HEK293 (cell line): ENCODE data around the gene PSMD5.

ENCODE experiments used
- BCL11A ChIP-seq: fragments of 450-650 bp; formaldehyde crosslinking; IDR thresholded peaks from 2 replicates; pipeline ENCODE4 v1.5.1; 2016; ENCODE audit warnings: low read depth, missing biosample characterization, missing genetic modification characterization
- CTCF ChIP-seq: fragments of 450-650 bp; formaldehyde crosslinking; IDR thresholded peaks from 2 replicates; pipeline ENCODE4 v1.5.1; 2016; ENCODE audit warnings: missing biosample characterization, missing genetic modification characterization
- KLF17 ChIP-seq: fragments of 450-650 bp; formaldehyde crosslinking; IDR thresholded peaks from 2 replicates; pipeline ENCODE4 v1.5.1; 2016; ENCODE audit warnings: missing biosample characterization, missing genetic modification characterization
- PRDM1 ChIP-seq: fragments of 450-650 bp; formaldehyde crosslinking; IDR thresholded peaks from 2 replicates; pipeline ENCODE4; 2016; ENCODE audit warnings: missing biosample characterization, missing genetic modification characterization
- REST ChIP-seq: fragments of 450-650 bp; formaldehyde crosslinking; IDR thresholded peaks from 2 replicates; pipeline ENCODE4 v1.5.1; 2016; ENCODE audit warnings: missing biosample characterization, missing genetic modification characterization
- SP2 ChIP-seq: fragments of 450-650 bp; formaldehyde crosslinking; IDR thresholded peaks from 2 replicates; pipeline ENCODE4 v1.5.1; 2016; ENCODE audit warnings: missing biosample characterization, missing genetic modification characterization
- ZBTB8A ChIP-seq: fragments of 450-650 bp; formaldehyde crosslinking; IDR thresholded peaks from 2 replicates; pipeline ENCODE4 v1.5.1; 2016; ENCODE audit warnings: missing biosample characterization, missing genetic modification characterization
- ZNF423 ChIP-seq: fragments of 450-650 bp; formaldehyde crosslinking; IDR thresholded peaks from 2 replicates; pipeline ENCODE4 v1.5.1; 2016; ENCODE audit warnings: missing biosample characterization, missing genetic modification characterization
- ZNF600 ChIP-seq: fragments of 450-650 bp; formaldehyde crosslinking; IDR thresholded peaks from 2 replicates; pipeline ENCODE4 v1.5.1; 2016; ENCODE audit warnings: missing biosample characterization, missing genetic modification characterization
- ZNF629 ChIP-seq: fragments of 450-650 bp; formaldehyde crosslinking; IDR thresholded peaks from 2 replicates; pipeline ENCODE4 v1.5.1; 2017; ENCODE audit warnings: missing biosample characterization, missing genetic modification characterization
- ZNF660 ChIP-seq: fragments of 450-650 bp; IDR thresholded peaks from 2 replicates; pipeline ENCODE4 v1.5.1; 2018; ENCODE audit warnings: missing biosample characterization, mild to moderate bottlenecking, missing genetic modification characterization
- ZNF747 ChIP-seq: fragments of 450-650 bp; formaldehyde crosslinking; IDR thresholded peaks from 2 replicates; pipeline ENCODE4 v1.5.1; 2016; ENCODE audit warnings: missing biosample characterization, missing genetic modification characterization

GRCh38 chr9:120791161-120791560, 51.6 kb downstream of the PSMD5 start:
- TF ChIP-seq CTCF (tag by site-specific recombination) = no peak
- no peak for TF ChIP-seq KLF17 (tag by site-specific recombination)
- TF ChIP-seq BCL11A (tag by site-specific recombination) = no peak
- TF ChIP-seq ZBTB8A (tag by site-specific recombination) = no peak
- no peak for TF ChIP-seq ZNF423
- TF ChIP-seq PRDM1 = no peak
- no peak for TF ChIP-seq ZNF660 (tag by site-specific recombination)
- TF ChIP-seq SP2 (tag by site-specific recombination) = no peak
- TF ChIP-seq REST = no peak
- no peak for TF ChIP-seq ZNF629 (tag by site-specific recombination)
- no peak for TF ChIP-seq ZNF747 (tag by site-specific recombination)
- TF ChIP-seq ZNF600 = no peak
